GM18858 (cell line): ENCODE results near the gene PLEKHN1.
"Not testable (repeated sequence)": the region's sequence is repeated elsewhere in the genome, so short reads cannot be mapped to it uniquely, and the experiment has no call there.

Source experiments
- ATAC-seq: cut with Tn5 transposase; IDR thresholded peaks from one replicate; pipeline ENCODE4 v1.9.1; 2021; ENCODE audit not compliant: unreplicated experiment

Gene PLEKHN1

GRCh38 chr1:973459-974292, 7.4 kb downstream of the PLEKHN1 start:
- no peak for ATAC-seq

- no peak for ATAC-seq
These were observed 8.0 kb downstream of the PLEKHN1 start for GRCh38 chr1:974293-974640.

GRCh38 chr1:974687-975328, 8.5 kb downstream of the PLEKHN1 start:
- no peak for ATAC-seq

GRCh38 chr1:975365-975764, 9.1 kb downstream of the PLEKHN1 start:
- no peak for ATAC-seq

- ATAC-seq, result no peak
These were observed 9.8 kb downstream of the PLEKHN1 start for GRCh38 chr1:975896-976683.

- ATAC-seq, result not testable (repeated sequence)
These were observed 10.5 kb downstream of the PLEKHN1 start for GRCh38 chr1:976791-977190.

- ATAC-seq, result no peak
These were observed 12.0 kb downstream of the PLEKHN1 start for GRCh38 chr1:978069-978834.

GRCh38 chr1:978835-979743, 12.8 kb downstream of the PLEKHN1 start:
- ATAC-seq, result no peak

- no peak for ATAC-seq
These were observed 13.4 kb downstream of the PLEKHN1 start for GRCh38 chr1:979744-980072.

GRCh38 chr1:980137-980571, 13.9 kb downstream of the PLEKHN1 start:
- no peak for ATAC-seq

GRCh38 chr1:980602-981395, 14.5 kb downstream of the PLEKHN1 start:
- no peak for ATAC-seq

GRCh38 chr1:981491-981954, 15.2 kb downstream of the PLEKHN1 start:
- no peak for ATAC-seq

- ATAC-seq, result no peak
These were observed 15.8 kb downstream of the PLEKHN1 start, which contains the start of gene PERM1 for GRCh38 chr1:981955-982558. Gene PERM1, minus strand, starts transcription at chr1:982093. Its CDS starts 1,064 bp downstream, at chr1:981029.

GRCh38 chr1:982765-983436, 16.6 kb downstream of the PLEKHN1 start:
- no peak for ATAC-seq

- ATAC-seq, result no peak
These were observed 17.7 kb downstream of the PLEKHN1 start for GRCh38 chr1:983798-984475.

GRCh38 chr1:984476-984814, 18.2 kb downstream of the PLEKHN1 start:
- ATAC-seq, result no peak

GRCh38 chr1:985126-985525, 18.8 kb downstream of the PLEKHN1 start:
- ATAC-seq, result no peak

GRCh38 chr1:988061-988460, 21.8 kb downstream of the PLEKHN1 start:
- ATAC-seq, result not testable (repeated sequence)
